Activated naive CD4-positive, alpha-beta T cell treated with anti-CD3 and anti-CD28 coated beads, Interleukin-2, amount 10 ng/mL, durations not matched to agents 7 days and 5 days (primary cell): ENCODE data around the gene NOP14.
A peak's percentile ranks its signal among the peaks of the same experiment; 100 is the strongest.
"Not testable (repeated sequence)": the region's sequence is repeated elsewhere in the genome, so short reads cannot be mapped to it uniquely, and the experiment has no call there.

ENCODE experiments used
- CTCF ChIA-PET: fragments of 350-600 bp; sonication (Branson Sonifier 250); formaldehyde crosslinking; loops from one replicate; lab custom pipeline; 2021; ENCODE audit warnings: antibody characterized with exemption; lab: Charles Lee
- DNase-seq: peaks from one replicate; pipeline ENCODE4 v3.0.0-alpha.2; 2020
- H3K27ac Mint-ChIP-seq: one replicate; pipeline ENCODE4 v1.8.0; 2021; ENCODE audit warnings: mild to moderate bottlenecking, moderate library complexity, mixed read lengths
- H3K27me3 Mint-ChIP-seq: one replicate; pipeline ENCODE4 v1.8.0; 2021; ENCODE audit warnings: mild to moderate bottlenecking, mixed read lengths
- H3K36me3 Mint-ChIP-seq: one replicate; pipeline ENCODE4 v1.8.0; 2021; ENCODE audit warnings: mixed read lengths
- H3K4me1 Mint-ChIP-seq: one replicate; pipeline ENCODE4 v1.8.0; 2021; ENCODE audit warnings: mixed read lengths
- H3K4me3 Mint-ChIP-seq: one replicate; pipeline ENCODE4 v1.8.0; 2021; ENCODE audit warnings: mild to moderate bottlenecking, moderate library complexity, mixed read lengths
- H3K9me3 Mint-ChIP-seq: one replicate; pipeline ENCODE4 v1.8.0; 2021; ENCODE audit warnings: mixed read lengths

Gene NOP14

GRCh38 chr4:2943364-2944090 is 19.7 kb downstream of the NOP14 start:
- Mint-ChIP-seq H3K9me3 (no peaks in the 10 kb centered on the region), H3K27me3 (no peaks in the 10 kb centered on the region), H3K4me3 (no peak overlapping the region), H3K4me1 (peaks cover 9% of the 10 kb centered on the region), H3K36me3 (peaks cover 66% of the 10 kb centered on the region), H3K27ac (peak overlapping the region; percentile 78)
- DNase-seq = no peak
- CTCF ChIA-PET = interaction anchor here (1.8 kb wide), 1 partner anchor 11 kb away, joined by 8 read pairs; no protein-coding TSS in a partner anchor

GRCh38 chr4:2942532-2943363 is 20.5 kb downstream of the NOP14 start:
- Mint-ChIP-seq H3K36me3 (peaks cover 66% of the 10 kb centered on the region), H3K9me3 (no peaks in the 10 kb centered on the region), H3K27ac (peak overlapping the region; percentile 78), H3K4me3 (no peak overlapping the region), H3K27me3 (no peaks in the 10 kb centered on the region), H3K4me1 (peaks cover 12% of the 10 kb centered on the region)
- no peak for DNase-seq
- CTCF ChIA-PET = interaction anchor here (1.8 kb wide), 1 partner anchor 12 kb away, joined by 8 read pairs; no protein-coding TSS in a partner anchor

GRCh38 chr4:2942037-2942531 is 21.1 kb downstream of the NOP14 start:
- CTCF ChIA-PET = no interaction called here
- Mint-ChIP-seq H3K4me1 (peaks cover 16% of the 10 kb centered on the region), H3K27ac (peak overlapping the region; percentile 52), H3K36me3 (peaks cover 62% of the 10 kb centered on the region), H3K9me3 (no peaks in the 10 kb centered on the region), H3K27me3 (no peaks in the 10 kb centered on the region), H3K4me3 (no peak overlapping the region)
- no peak for DNase-seq

- DNase-seq = no peak
- H3K27ac Mint-ChIP-seq = no peak overlapping the region
- no peaks in the 10 kb centered on the region for H3K9me3 Mint-ChIP-seq
- H3K27me3 Mint-ChIP-seq = no peaks in the 10 kb centered on the region
- H3K36me3 Mint-ChIP-seq = peaks cover 62% of the 10 kb centered on the region
- CTCF ChIA-PET = no interaction called here
- peaks cover 23% of the 10 kb centered on the region for H3K4me1 Mint-ChIP-seq
- H3K4me3 Mint-ChIP-seq = no peak overlapping the region
Measured at GRCh38 chr4:2941138-2942036, 21.8 kb downstream of the NOP14 start.

GRCh38 chr4:2940267-2941137 is 22.7 kb downstream of the NOP14 start:
- H3K4me1 Mint-ChIP-seq = peaks cover 31% of the 10 kb centered on the region
- no peak overlapping the region for H3K4me3 Mint-ChIP-seq
- CTCF ChIA-PET = no interaction called here
- H3K9me3 Mint-ChIP-seq = no peaks in the 10 kb centered on the region
- H3K27me3 Mint-ChIP-seq = no peaks in the 10 kb centered on the region
- peaks cover 55% of the 10 kb centered on the region for H3K36me3 Mint-ChIP-seq
- peak overlapping the region; percentile 72 for H3K27ac Mint-ChIP-seq
- no peak for DNase-seq

GRCh38 chr4:2939383-2940243 is 23.6 kb downstream of the NOP14 start:
- CTCF ChIA-PET = no interaction called here
- no peak overlapping the region for H3K4me3 Mint-ChIP-seq
- no peaks in the 10 kb centered on the region for H3K27me3 Mint-ChIP-seq
- DNase-seq = no peak
- H3K36me3 Mint-ChIP-seq = peaks cover 51% of the 10 kb centered on the region
- H3K9me3 Mint-ChIP-seq = no peaks in the 10 kb centered on the region
- no peak overlapping the region for H3K27ac Mint-ChIP-seq
- H3K4me1 Mint-ChIP-seq = peaks cover 34% of the 10 kb centered on the region

- Mint-ChIP-seq H3K4me3 (no peak overlapping the region), H3K27ac (peak overlapping the region; percentile 5), H3K4me1 (peaks cover 34% of the 10 kb centered on the region), H3K27me3 (no peaks in the 10 kb centered on the region), H3K9me3 (no peaks in the 10 kb centered on the region), H3K36me3 (peaks cover 45% of the 10 kb centered on the region)
- no peak for DNase-seq
- CTCF ChIA-PET = no interaction called here
Measured at GRCh38 chr4:2938906-2939305, 24.3 kb downstream of the NOP14 start.

- DNase-seq, H3K27me3 Mint-ChIP-seq, H3K9me3 Mint-ChIP-seq, H3K4me3 Mint-ChIP-seq, CTCF ChIA-PET, H3K27ac Mint-ChIP-seq: not testable (repeated sequence)
- peaks cover 35% of the 10 kb centered on the region for H3K4me1 Mint-ChIP-seq
- peaks cover 42% of the 10 kb centered on the region for H3K36me3 Mint-ChIP-seq
Measured at GRCh38 chr4:2938411-2938810, 24.8 kb downstream of the NOP14 start.

GRCh38 chr4:2937986-2938385 is 25.2 kb downstream of the NOP14 start:
- Mint-ChIP-seq H3K27me3 (no peaks in the 10 kb centered on the region), H3K9me3 (no peaks in the 10 kb centered on the region), H3K27ac (peak overlapping the region; percentile 90), H3K36me3 (peaks cover 43% of the 10 kb centered on the region), H3K4me1 (peaks cover 39% of the 10 kb centered on the region), H3K4me3 (no peak overlapping the region)
- DNase-seq = no peak
- CTCF ChIA-PET = no interaction called here

GRCh38 chr4:2937146-2937857 is 25.9 kb downstream of the NOP14 start:
- H3K9me3 Mint-ChIP-seq = no peaks in the 10 kb centered on the region
- DNase-seq = no peak
- peak overlapping the region; percentile 52 for H3K4me3 Mint-ChIP-seq
- H3K36me3 Mint-ChIP-seq = peaks cover 41% of the 10 kb centered on the region
- CTCF ChIA-PET = interaction anchor here (2.5 kb wide), 1 partner anchor 16 kb away, joined by 24 read pairs; no protein-coding TSS in a partner anchor
- H3K4me1 Mint-ChIP-seq = peaks cover 41% of the 10 kb centered on the region
- H3K27ac Mint-ChIP-seq = peak overlapping the region; percentile 90
- no peaks in the 10 kb centered on the region for H3K27me3 Mint-ChIP-seq

GRCh38 chr4:2936773-2937145 is 26.4 kb downstream of the NOP14 start:
- peaks cover 46% of the 10 kb centered on the region for H3K4me1 Mint-ChIP-seq
- H3K4me3 Mint-ChIP-seq = peak overlapping the region; percentile 52
- H3K27ac Mint-ChIP-seq = peak overlapping the region; percentile 90
- peaks cover 38% of the 10 kb centered on the region for H3K36me3 Mint-ChIP-seq
- no peaks in the 10 kb centered on the region for H3K9me3 Mint-ChIP-seq
- H3K27me3 Mint-ChIP-seq = no peaks in the 10 kb centered on the region
- CTCF ChIA-PET = interaction anchor here (2.5 kb wide), 1 partner anchor 17 kb away, joined by 24 read pairs; no protein-coding TSS in a partner anchor
- DNase-seq = no peak
